Panc1 (cell line): ENCODE measurements around the gene FNIP1. TPM values are rescaled to one million over a fixed set of nuclear protein-coding genes. Genes with fewer than 3 reads are reported as not detected.
"Not testable (repeated sequence)": the region's sequence is repeated elsewhere in the genome, so short reads cannot be mapped to it uniquely, and the experiment has no call there.

Experiments
- ATAC-seq: fragments of 200-7000 bp; cut with Tn5 transposase; 2 replicates; pipeline ENCODE4 v1.9.1; 2020; ENCODE audit warnings: mild to moderate bottlenecking, moderate library complexity
- BruUV-seq: library from RNA; stranded (reverse); fragments of 400-500 nt; replicated peaks from 2 replicates; lab custom pipeline; 2021; lab: Mats Ljungman, UMichigan
- CTCF ChIA-PET: fragments of 300-600 bp; sonication (Branson Sonifier 250); formaldehyde crosslinking; loops from one replicate; lab custom pipeline; 2022; ENCODE audit warnings: antibody characterized with exemption; lab: Charles Lee
- POLR2A ChIA-PET: fragments of 300-600 bp; sonication (Branson Sonifier 250); formaldehyde crosslinking; loops from one replicate; lab custom pipeline; 2022; ENCODE audit warnings: antibody characterized with exemption; lab: Charles Lee
- DNase-seq: peaks from one replicate; pipeline ENCODE4 v3.0.0-alpha.2; 2010; ENCODE audit warnings: low read depth, low spot score
- H3K27ac ChIP-seq: 2 replicates; pipeline ENCODE4 v1.5.1; 2011; ENCODE audit warnings: mild to moderate bottlenecking, low read length, inconsistent platforms
- H3K27me3 ChIP-seq: fragments of 200-500 bp; sonication (Bioruptor generic); 2 replicates; pipeline ENCODE4 v1.6.0; 2014; ENCODE audit warnings: low read length, inconsistent platforms; ENCODE audit not compliant: control insufficient read depth, insufficient read depth
- H3K36me3 ChIP-seq: fragments of 200-500 bp; sonication (Bioruptor generic); 2 replicates; pipeline ENCODE4 v1.5.1; 2014; ENCODE audit warnings: inconsistent platforms, mild to moderate bottlenecking, low read length, moderate library complexity; ENCODE audit not compliant: control insufficient read depth, insufficient read depth
- H3K4me1 ChIP-seq: 2 replicates; pipeline ENCODE4 v1.5.1; 2011; ENCODE audit warnings: inconsistent platforms, mild to moderate bottlenecking, low read length, moderate library complexity; ENCODE audit not compliant: control insufficient read depth, insufficient read depth
- H3K4me3 ChIP-seq, 2 experiments: 2 replicates each; pipeline ENCODE4 v1.5.1; 2011 to 2012; ENCODE audit warnings: low read depth in 2 of 2, low read length in 2 of 2, mild to moderate bottlenecking in 2 of 2, inconsistent platforms in 1 of 2, moderate library complexity in 1 of 2
- H3K9me3 ChIP-seq: fragments of 200-500 bp; sonication (Bioruptor generic); 2 replicates; pipeline ENCODE4 v1.5.1; 2014; ENCODE audit warnings: low read depth, mild to moderate bottlenecking, inconsistent platforms, low read length, moderate library complexity; ENCODE audit not compliant: control insufficient read depth, insufficient read depth
- POLR2AphosphoS5 ChIP-seq: IDR thresholded peaks from 2 replicates; pipeline ENCODE4 v1.6.1; 2012; ENCODE audit warnings: mild to moderate bottlenecking, low read depth, low read length, moderate library complexity
- SIN3A ChIP-seq: IDR thresholded peaks from 2 replicates; pipeline ENCODE4 v1.6.1; 2012; ENCODE audit warnings: low read depth, mild to moderate bottlenecking, low read length, moderate library complexity, borderline replicate concordance; ENCODE audit not compliant: insufficient read depth
- TCF7L2 ChIP-seq: IDR thresholded peaks from 2 replicates; pipeline ENCODE4 v1.6.1; 2011; ENCODE audit warnings: mild to moderate bottlenecking, low read depth, low read length, inconsistent platforms
- in situ Hi-C: cut with HindIII; loops from 2 replicates; pipeline ENCODE4 v1.10.0; 2016; ENCODE audit warnings: low sequenced_read_pairs, low pct_unique_long_range_greater_than_20kb
- intact Hi-C: fragments of 100-400 bp; cut with micrococcal nuclease; formaldehyde crosslinking; loops from one replicate; pipeline ENCODE4 v1.10.0; 2022; ENCODE audit not compliant: unreplicated experiment
- total RNA-seq: library from RNA; stranded (reverse); gene quantifications from one replicate; pipeline ENCODE4 v1.2.1, GENCODE V29; 2021; ENCODE audit not compliant: unreplicated experiment
- TF ChIP-seq, protein P1 (sequence below), 2 experiments: IDR thresholded peaks; 2 replicates each; pipeline ENCODE4 v1.6.1; 2011 to 2012; ENCODE audit warnings: low read depth in 2 of 2, control low read depth in 1 of 2, low read length in 1 of 2, mild to moderate bottlenecking in 1 of 2, moderate library complexity in 1 of 2; ENCODE audit not compliant: insufficient read depth in 1 of 2
- TF ChIP-seq, protein P2 (sequence below): fragments of 450-650 bp; IDR thresholded peaks from 2 replicates; pipeline ENCODE4 v1.5.1; 2017; ENCODE audit warnings: mild to moderate bottlenecking

FNIP1 gene
- total RNA-seq, 1 experiment from 2014 or later, result 48.3 TPM

DNA sequence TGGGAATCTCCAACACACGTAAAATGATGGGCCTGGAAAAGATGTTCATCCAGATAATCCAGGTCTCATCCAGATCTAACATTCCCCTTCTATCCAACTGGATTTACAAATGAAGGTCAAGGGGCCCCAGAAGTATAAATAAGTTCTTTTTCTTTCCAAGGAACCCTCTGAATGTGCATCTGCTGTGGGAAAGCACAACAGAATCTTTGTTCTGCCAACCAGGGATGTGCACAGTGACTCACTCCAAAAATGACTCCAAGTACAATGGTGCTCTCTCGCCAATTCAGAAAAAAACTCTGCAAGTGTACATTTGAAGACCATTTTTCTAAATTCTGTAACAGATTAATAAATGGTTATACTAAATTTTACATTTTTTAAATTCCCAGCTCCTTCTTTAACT is 174.2 kb downstream of the FNIP1 start:
- H3K4me1 ChIP-seq, result 0 out of 2 replicates have a peak, but pooled peaks cover 4% of the 10 kb centered on the region
- intact Hi-C loops, result no loop called here
- DNase-seq, result no peak
- no peak overlapping the region for H3K27ac ChIP-seq
- H3K36me3 ChIP-seq, result no peaks in the 10 kb centered on the region
- H3K27me3 ChIP-seq, result no peaks in the 10 kb centered on the region
- in situ Hi-C loops, result no loop called here
- H3K4me3 ChIP-seq, result no peak overlapping the region
- POLR2A ChIA-PET, result no interaction called here
- no peak for ATAC-seq
- no TSS peak for BruUV-seq
- no peaks in the 10 kb centered on the region for H3K9me3 ChIP-seq
- TF ChIP-seq, protein P1, sequence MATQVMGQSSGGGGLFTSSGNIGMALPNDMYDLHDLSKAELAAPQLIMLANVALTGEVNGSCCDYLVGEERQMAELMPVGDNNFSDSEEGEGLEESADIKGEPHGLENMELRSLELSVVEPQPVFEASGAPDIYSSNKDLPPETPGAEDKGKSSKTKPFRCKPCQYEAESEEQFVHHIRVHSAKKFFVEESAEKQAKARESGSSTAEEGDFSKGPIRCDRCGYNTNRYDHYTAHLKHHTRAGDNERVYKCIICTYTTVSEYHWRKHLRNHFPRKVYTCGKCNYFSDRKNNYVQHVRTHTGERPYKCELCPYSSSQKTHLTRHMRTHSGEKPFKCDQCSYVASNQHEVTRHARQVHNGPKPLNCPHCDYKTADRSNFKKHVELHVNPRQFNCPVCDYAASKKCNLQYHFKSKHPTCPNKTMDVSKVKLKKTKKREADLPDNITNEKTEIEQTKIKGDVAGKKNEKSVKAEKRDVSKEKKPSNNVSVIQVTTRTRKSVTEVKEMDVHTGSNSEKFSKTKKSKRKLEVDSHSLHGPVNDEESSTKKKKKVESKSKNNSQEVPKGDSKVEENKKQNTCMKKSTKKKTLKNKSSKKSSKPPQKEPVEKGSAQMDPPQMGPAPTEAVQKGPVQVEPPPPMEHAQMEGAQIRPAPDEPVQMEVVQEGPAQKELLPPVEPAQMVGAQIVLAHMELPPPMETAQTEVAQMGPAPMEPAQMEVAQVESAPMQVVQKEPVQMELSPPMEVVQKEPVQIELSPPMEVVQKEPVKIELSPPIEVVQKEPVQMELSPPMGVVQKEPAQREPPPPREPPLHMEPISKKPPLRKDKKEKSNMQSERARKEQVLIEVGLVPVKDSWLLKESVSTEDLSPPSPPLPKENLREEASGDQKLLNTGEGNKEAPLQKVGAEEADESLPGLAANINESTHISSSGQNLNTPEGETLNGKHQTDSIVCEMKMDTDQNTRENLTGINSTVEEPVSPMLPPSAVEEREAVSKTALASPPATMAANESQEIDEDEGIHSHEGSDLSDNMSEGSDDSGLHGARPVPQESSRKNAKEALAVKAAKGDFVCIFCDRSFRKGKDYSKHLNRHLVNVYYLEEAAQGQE (IDR thresholded peaks at IDR 0.05; ENCODE audit: insufficient read depth in 1 of 2, low read depth in 2 of 2, low read length in 1 of 2), result no peak
- TF ChIP-seq SIN3A, result no peak
- TF ChIP-seq TCF7L2, result no peak
- TF ChIP-seq, protein P2, sequence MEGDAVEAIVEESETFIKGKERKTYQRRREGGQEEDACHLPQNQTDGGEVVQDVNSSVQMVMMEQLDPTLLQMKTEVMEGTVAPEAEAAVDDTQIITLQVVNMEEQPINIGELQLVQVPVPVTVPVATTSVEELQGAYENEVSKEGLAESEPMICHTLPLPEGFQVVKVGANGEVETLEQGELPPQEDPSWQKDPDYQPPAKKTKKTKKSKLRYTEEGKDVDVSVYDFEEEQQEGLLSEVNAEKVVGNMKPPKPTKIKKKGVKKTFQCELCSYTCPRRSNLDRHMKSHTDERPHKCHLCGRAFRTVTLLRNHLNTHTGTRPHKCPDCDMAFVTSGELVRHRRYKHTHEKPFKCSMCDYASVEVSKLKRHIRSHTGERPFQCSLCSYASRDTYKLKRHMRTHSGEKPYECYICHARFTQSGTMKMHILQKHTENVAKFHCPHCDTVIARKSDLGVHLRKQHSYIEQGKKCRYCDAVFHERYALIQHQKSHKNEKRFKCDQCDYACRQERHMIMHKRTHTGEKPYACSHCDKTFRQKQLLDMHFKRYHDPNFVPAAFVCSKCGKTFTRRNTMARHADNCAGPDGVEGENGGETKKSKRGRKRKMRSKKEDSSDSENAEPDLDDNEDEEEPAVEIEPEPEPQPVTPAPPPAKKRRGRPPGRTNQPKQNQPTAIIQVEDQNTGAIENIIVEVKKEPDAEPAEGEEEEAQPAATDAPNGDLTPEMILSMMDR, result no peak
- no peak for TF ChIP-seq POLR2AphosphoS5
- CTCF ChIA-PET, result no interaction called here

DNA sequence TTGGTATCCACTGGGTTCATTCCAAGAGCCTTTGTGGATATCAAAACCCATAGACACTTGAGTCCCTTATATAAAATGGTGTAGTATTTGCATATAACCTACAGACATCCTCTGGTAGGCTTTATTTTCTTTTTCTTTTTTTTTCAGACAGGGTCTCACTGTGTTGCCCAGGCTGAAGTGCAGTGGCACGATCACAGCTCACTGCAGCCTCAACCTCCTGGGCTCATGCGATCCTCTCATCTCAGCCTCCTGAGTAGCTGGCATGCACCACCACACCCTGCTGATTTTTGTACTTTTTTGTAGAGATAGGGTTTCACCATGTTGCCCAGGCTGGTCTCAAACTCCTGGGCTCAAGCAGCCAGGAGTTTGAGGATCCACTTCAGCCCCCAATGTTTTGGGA is 175.7 kb downstream of the FNIP1 start:
- DNase-seq, H3K36me3 ChIP-seq, POLR2A ChIA-PET, H3K9me3 ChIP-seq, H3K4me3 ChIP-seq, intact Hi-C loops, BruUV-seq, CTCF ChIA-PET, H3K27ac ChIP-seq, H3K27me3 ChIP-seq, H3K4me1 ChIP-seq, in situ Hi-C loops, ATAC-seq: not testable (repeated sequence)

DNA sequence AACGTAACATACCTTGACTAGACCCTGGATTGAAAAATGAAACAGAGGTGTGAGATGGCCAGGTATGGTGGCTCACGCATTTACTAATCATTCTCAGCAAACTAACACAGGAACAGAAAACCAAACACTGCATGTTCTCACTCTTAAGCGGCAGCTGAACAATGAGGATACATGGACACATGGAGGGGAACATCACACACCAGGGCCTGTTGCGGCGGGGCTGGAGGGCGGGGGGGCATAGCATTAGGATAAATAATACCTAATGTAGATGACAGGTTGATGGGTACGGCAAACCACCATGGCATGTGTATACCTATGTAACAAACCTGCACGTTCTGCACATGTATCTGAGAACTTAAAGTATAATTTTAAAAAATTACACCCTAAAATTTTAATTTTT is 177.7 kb downstream of the FNIP1 start:
- ATAC-seq, result no peak
- TF ChIP-seq, protein P2, result no peak
- TF ChIP-seq SIN3A (no peak), TCF7L2 (no peak), POLR2AphosphoS5 (no peak)
- TF ChIP-seq, protein P1 (IDR thresholded peaks at IDR 0.05; ENCODE audit: insufficient read depth in 1 of 2, low read depth in 2 of 2, low read length in 1 of 2), result no peak
- Histone ChIP-seq H3K4me3 (no peak overlapping the region), H3K27me3 (no peaks in the 10 kb centered on the region), H3K9me3 (no peaks in the 10 kb centered on the region), H3K4me1 (peaks cover 10% of the 10 kb centered on the region; the same call in 1 of the 2 replicates), H3K27ac (no peak overlapping the region), H3K36me3 (no peaks in the 10 kb centered on the region)
- no peak for DNase-seq
- in situ Hi-C loops, result no loop called here
- ChIA-PET POLR2A (no interaction called here), CTCF (no interaction called here)
- no TSS peak for BruUV-seq
- intact Hi-C loops, result no loop called here
